HG03457 (cell line): ENCODE data around the gene SYNGR3.
A peak's percentile ranks its signal among the peaks of the same experiment; 100 is the strongest.
"Not testable (repeated sequence)": the region's sequence is repeated elsewhere in the genome, so short reads cannot be mapped to it uniquely, and the experiment has no call there.

Experiments
- ATAC-seq: cut with Tn5 transposase; IDR thresholded peaks from one replicate; pipeline ENCODE4 v1.9.1; 2021; ENCODE audit warnings: moderate number of reproducible peaks; ENCODE audit not compliant: unreplicated experiment

The SYNGR3 gene, protein sequence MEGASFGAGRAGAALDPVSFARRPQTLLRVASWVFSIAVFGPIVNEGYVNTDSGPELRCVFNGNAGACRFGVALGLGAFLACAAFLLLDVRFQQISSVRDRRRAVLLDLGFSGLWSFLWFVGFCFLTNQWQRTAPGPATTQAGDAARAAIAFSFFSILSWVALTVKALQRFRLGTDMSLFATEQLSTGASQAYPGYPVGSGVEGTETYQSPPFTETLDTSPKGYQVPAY

DNA sequence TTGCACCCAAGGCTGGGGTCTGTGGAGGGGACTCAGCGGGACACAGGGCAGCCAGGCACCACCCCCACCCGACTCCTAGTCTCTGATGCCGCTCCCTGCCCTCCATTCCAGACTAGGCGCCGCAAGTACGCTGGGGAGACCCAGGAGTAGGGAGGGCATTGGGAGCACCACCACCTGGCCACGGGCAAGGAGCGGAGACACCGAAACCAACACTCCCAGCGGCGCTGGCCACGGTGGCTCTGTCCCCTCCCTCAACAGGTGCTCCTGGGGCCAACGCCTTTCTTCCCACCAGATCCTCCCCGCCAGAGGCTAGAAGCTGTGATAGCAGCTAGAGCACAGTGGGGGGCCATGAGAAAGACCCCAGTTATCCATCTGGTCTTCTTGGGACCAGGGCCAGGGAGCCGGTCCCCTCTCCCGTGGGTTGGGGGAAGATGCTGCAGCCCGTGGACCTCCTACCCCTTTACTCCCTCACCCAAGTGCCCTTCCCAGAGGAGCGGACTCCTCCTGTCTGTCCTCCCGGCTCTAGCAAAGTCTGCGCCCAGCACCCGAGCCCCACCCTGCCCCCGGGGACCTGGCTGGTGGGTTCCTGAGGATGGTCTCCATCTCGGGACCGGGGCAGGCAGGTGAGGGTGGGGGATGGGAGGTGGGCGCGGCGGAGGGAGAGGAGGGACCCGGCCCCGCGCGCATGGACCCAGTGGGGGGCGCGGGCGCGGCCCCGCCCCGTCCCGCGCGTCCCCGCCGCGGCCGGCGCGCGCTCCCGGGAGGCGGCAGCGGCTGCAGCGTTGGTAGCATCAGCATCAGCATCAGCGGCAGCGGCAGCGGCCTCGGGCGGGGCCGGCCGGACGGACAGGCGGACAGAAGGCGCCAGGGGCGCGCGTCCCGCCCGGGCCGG lies at the start of gene SYNGR3:
Gene SYNGR3 (plus strand): TSS at position 762 of the 892 bp plus-strand sequence. CDS start 133 bp downstream, outside the sequence.
- no peak for ATAC-seq

DNA sequence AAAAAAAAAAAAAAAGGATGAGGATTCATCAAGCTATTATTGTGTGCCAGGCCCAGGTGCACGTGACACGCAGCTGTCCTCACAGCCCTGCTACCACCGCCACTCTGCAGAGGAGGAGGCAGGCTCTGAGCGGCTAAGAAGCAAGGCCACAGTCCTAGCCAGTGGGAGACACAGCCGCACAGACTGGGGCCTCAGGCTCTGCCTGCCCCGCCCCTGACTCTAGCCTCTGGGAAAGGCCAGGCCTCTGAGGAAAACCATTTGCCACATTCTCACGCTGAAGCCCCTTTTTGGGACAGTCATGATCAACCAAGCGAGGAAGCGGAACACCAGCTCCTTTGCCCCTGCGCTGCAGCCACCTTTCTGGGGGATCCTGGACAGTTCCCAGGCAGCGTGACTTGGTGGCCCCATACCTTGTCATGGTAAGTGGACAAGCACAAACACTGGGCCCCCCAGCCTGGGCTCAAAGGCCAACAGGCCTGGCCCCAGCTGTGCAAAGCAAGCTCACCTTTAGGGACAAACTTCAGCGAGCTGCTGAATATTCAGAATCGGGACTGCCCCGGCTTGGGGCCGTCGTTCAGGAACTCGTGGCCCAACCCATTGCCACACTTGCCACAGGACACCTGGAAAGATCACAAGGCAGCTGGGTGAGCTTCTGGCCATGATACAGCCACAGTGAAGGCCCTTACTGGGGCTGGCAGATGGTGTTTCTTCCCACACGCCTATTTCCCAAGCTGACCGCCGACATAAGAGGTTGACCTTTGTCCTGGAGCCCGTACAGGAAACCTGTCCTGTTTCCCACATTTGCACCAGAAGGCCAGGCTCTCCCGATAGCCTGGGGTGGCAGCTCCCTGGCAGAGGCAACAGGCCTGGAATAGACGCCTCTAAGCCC lies 49.3 kb upstream of the SYNGR3 start:
- ATAC-seq: no peak

DNA sequence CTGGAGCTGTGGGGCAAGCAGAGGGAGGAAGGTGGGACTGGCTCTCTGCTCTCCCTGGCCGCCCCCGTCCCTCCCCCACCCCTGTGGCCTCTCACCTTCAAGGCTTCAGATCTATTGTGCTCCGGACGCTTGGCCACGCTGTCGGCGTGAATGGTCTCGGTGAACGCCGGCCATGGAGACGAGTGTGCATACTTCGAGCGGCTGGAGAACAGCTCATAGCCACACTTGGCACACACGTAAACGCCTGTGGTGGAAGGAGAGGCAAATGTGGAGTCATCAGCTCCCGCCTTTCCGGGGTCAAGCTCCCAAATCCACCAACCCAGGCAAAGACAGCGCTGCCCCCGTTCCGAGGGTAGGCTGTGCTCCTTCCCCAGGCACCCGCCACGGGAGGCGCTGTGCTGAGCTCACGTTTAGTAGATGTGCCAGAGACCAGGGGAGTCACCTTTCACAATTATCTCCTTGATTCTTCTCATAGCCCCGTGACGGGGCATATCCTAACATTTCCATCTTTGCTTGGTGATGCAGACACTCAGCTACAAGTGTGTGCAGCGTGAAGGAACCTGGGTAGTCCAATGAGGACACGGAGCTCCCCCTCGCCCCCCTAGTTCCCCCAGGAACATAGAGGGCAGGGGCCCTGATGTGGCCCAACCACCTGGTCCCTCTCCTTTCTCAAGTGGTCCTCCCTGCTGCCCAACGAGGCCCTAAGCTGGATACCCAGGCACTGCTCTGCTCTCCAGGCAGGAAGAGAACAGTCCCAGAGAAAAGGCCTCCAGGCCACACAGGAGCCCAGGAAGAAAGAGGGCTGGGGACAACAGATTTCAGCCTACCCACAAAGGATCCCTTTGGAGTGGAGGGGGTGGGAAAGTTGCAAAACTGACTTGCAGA lies 48.4 kb upstream of the SYNGR3 start:
- no peak for ATAC-seq

DNA sequence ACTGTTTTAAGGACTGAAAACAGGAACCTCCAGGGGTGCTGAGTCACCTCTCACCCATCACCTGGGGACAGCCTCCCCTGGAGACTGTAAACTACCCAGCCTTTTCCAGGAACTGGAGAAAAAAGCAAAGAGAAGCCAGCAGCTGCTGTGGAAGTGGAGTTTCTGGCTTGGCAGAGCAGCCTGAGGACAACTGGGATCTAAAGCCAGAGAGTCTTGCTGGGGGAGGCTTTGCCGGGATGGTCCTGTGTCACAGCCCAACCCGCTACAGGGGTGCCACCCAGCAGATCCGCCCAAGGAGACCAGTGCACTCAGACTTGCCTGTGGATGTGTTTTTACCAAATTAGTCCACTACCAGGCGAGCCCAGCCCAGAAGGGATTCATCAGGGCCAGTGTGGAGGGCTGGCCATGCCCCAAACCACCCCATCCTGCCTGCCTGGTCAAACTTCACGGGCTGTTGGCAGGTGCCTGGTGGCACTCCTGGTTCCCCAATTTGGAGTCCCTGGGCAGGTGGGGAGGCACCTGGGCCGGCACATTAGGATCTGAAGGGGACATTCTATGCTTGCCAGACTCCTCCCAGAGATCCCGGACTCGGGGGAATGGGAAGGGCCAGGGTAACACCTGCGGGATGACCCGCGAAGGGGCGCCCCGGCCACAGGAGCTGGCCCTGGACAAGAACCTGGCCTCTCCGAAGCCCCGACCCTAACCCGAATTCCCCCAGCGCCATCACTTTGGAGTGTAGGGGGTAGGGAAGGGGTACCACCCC lies 47.5 kb upstream of the SYNGR3 start:
- no peak for ATAC-seq

DNA sequence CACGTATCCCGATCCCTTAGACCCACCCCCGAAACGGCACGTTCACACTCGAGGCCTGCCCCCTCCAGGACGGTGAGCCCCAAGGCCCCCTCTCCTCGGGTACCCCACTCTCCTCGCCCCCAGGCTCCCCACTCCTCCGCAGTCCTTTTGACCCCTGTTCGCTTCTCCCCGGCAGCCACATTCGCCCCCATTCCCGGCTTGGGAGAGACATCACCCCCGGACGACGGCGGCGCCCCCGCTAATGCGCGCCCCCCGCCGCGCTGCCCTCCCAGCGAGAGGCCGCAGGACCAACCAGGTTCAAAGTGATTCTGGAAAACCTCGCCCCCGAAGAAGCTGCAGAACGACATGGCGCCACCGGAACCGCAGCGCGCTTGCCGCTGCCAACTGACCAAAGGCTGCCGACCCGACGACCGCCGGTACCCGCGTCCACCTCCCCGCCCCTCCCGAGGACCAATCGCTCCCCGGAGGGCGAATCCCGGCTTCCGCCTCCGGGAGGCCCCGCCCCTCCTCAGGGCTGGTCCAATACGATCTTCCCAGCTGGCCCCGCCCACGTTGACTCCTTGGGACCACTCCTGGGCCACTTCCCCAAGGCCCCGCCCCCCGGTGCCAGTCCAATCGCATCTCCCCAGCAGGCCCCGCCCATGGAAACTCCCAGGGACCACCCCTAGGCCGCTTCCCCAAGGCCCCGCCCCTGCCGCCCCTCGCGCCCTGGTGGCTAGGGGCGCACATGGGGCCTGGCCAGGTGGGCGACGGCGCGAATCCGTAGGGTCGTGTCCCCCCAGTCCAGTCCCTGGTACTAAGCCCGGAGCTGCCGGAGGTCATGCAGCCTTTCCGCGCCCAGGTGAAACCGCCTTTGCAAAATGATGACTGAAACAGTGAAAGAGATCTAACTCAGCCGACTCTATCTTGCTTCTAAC lies 46.7 kb upstream of the SYNGR3 start, which contains the start of gene MSRB1:
Gene MSRB1 (minus strand): TSS at position 390 of the 917 bp plus-strand sequence. CDS start 43 bp downstream, at position 347.
- ATAC-seq: peak; percentile 84

DNA sequence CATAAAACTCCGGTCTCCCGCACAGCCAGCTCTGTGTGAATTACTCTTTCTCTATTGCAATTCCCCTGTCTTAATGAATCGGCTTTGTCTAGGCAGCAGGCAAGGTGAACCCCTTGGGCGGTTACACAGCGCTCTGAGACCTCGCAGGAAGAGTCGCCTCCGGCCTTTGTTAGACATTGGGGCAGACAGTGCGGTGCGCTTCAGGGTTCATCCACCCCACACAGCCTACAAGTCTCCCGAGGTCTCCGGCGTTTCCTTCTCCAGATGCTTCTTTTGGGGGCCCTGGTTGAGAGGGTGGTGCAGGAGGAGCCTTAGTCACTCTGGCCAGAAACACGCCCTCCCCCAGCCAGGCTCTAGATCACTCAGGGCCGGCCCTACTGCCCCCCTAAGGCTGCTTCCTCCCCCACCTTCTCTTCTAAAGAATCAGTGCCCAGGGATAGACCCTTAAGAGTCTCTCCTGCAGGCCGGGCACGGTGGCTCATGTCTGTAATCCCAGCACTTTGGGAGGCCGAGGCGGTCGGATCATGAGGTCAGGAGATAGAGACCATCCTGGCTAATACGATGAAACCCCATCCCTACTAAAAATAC lies 45.1 kb upstream of the SYNGR3 start:
- no peak for ATAC-seq

DNA sequence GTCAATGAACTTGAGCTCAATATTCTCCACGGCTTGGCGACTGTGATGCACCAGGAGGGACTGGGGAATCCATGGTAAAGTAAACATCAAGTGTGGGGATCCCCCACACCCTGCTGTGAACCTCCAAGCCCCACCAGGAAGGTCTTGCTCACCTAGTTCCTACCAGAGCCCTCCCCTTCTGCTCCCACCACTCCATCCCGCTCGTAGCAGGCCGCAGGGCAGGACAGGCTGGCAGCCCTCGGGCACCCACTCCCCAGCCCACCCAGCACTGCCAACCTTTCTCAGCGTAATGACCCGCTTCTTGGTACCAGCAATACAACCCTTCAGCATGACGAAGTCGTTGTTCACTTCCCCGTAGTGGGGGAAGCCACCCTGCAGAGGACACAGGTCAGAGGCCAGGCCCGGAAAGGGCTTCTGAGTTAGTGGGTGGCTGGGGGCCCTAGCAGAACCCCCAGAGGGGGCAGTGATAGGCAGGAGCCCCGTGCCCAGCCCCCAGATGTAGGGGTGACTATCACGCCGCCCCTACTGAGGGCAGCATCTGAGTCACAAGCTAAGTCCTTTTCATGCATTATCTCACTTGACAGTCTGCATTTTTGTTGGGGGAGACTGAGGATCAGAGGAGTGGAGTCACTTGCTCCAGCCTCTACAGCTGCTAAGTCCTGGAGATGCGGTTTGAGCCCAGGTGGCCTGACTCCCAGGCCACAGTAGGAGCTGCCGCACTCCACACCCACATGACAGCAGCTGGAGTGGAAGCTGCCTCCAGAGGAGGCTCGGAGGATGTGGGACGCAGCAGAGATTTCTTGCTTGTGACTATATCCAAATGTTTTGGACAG lies 44.0 kb upstream of the SYNGR3 start:
- ATAC-seq: no peak

DNA sequence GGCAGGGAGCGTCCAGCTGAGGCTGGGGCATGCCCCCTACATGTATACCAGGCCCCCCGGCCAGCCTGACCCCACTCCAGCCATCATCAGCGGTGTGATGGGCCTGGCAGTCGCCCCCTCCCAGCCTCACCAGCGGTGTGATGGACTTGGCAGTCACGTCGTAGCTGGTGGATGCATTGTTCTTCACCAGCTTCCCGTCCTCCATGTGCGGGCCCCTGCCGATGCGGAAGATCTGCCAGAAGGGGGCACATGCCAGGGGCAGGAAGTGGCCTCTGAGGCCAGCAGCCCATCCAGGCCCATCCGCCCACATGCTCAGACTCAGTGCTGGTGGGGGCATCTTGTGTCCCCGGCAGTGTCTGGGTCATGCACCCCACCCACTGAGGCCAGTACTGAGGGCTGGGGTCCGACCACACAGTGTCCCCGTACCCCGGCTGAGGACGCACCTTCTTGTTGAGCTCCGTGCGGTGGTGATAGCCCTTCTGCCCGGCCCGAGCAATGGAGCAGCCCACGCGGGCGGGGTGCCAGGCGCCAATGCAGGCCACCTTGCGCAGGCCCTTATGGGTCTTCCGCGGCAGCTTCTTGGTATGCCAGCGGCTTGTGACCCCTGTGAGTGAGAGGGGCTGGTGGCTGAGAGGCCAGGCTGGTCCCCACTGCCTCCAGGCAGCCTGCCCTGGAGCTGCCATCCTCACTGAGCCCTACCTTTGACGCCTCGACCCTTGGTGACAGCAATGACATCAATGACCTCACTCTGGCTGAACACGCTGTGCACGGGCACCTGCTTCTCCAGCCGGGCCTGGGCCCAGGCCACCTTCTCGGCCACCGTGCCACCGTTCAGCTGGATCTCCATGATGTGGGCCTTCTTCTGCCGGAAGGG lies 43.0 kb upstream of the SYNGR3 start:
- no peak for ATAC-seq

DNA sequence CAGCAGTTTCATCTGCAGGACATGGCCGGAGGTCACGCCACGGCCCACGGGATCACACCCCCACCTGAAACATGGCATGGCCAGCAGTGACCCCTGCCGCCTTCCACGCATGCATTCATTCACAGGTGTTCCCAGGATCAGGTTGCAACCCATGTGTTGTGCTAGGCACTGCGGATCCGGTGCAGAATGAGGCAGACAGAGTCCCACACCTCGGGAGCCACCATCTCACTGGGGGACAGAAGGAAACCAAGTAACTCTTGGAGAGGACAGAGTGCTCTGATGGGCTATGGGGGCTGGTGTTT lies 42.5 kb upstream of the SYNGR3 start:
- ATAC-seq: no peak

DNA sequence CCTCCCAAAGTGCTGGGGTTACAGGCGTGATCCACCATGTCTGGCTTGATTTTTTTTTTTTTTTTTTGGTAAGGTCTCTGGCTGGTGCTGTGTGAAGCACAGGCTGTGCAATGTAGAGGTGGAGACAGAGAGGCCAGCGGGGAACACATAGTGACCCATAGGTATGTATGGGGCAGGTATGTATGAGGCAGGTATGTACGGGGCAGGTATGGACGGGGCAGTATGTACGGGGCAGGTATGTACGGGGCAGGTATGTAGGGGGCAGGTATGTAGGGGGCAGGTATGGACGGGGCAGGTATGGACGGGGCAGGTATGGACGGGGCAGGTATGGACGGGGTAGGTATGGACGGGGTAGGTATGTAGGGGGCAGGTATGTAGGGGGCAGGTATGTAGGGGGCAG lies 40.3 kb upstream of the SYNGR3 start:
- ATAC-seq: no peak

DNA sequence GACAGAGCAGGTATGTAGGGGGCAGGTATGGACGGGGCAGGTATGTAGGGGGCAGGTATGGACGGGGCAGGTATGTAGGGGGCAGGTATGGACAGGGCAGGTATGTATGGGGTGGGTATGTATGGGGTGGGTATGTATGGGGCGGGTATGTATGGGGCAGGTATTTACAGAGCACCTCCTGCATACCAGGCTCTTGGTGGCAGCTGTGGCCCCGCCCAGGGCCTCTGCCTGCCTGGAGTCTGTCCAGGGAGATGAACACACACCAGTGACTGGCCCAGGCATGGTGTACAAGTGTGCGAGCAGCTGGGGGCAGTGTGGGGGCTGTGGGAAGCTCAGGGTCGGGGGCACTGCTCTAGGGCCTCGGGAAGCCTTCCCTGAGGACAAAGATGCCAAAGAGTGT lies 39.7 kb upstream of the SYNGR3 start:
- no peak for ATAC-seq

DNA sequence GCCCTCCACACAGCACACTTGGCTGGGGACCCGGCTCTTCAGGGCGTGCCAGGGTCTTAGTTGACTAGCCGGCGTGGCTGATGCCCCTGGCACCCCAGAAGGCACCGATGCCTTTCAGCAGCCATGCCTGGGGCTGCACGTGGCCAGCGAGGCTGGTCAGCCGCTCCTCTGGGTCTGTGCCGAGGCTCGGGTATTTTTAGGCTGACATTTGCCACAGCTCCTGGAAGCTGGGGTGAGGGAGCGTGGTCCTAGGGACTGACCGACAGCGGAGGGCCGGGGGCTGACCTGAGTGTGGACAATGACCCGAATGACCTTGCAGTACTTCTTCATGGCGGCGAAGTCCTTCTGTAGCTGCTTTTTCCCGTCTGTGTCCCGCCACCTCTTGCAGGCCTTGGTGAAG lies 39.2 kb upstream of the SYNGR3 start:
- ATAC-seq: no peak

DNA sequence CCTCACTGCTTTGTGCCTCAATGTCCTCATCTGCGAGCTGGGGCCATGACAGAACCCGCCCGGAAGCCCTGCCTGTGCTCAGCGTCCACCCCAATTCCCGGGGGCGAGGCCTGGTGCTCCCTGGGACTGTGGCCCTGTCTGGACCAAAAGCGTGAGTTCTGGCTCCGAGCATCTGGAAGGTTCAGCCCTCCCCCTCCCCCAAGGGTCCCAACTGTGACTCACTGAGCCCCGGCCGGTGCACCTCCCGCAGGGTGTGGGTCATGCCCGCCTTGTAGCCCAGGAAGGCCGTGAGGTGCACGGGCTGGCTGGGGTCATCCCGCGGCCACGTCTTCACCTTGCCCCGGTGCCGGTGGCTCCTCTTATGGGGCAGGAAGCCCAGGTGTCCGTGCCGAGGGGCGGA lies 36.0 kb upstream of the SYNGR3 start:
- no peak for ATAC-seq

DNA sequence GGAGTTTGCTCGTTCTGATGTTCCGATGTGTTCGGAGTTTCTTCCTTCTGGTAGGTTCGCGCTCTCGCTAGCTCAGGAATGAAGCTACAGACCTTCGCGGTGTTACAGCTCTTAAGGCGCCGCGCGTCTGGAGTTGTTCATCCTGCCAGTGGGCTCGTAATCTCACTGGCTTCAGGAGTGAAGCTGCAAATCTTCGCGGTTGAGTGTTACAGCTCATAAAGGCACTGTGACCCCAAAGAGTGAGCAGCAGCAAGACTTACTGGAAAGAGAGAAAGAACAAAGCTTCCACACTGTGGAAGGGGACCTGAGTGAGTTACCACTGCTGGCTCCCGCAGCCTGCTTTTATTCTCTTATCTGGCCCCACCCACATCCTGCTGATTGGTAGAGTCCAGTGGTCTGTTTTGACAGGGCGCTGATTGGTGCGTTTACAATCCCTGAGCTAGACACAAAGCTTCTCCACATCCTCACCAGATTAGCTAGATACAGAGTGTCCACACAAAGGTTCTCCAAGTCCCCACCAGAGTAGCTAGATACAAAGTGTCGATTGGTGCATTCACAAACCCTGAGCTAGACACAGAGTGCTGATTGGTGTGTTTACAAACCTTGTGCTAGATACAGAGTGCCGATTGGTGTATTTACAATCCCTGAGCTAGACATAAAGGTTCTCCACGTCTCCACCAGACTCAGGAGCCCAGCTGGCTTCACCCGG lies 32.2 kb upstream of the SYNGR3 start:
- not testable (repeated sequence) for ATAC-seq

DNA sequence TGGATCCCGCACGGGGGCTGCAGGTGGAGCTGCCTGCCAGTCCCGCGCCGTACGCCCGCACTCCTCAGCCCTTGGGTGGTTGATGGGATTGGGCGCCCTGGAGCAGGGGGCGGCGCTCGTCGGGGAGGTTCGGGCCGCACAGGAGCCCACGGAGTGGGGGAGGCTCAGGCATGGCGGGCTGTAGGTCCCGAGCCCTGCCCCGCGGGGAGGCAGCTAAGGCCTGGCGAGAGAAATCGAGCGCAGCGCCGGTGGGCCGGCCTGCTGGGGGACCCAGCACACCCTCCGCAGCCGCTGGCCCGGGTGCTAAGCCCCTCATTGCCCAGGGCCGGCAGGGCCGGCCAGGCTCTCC lies 31.7 kb upstream of the SYNGR3 start:
- ATAC-seq: not testable (repeated sequence)

DNA sequence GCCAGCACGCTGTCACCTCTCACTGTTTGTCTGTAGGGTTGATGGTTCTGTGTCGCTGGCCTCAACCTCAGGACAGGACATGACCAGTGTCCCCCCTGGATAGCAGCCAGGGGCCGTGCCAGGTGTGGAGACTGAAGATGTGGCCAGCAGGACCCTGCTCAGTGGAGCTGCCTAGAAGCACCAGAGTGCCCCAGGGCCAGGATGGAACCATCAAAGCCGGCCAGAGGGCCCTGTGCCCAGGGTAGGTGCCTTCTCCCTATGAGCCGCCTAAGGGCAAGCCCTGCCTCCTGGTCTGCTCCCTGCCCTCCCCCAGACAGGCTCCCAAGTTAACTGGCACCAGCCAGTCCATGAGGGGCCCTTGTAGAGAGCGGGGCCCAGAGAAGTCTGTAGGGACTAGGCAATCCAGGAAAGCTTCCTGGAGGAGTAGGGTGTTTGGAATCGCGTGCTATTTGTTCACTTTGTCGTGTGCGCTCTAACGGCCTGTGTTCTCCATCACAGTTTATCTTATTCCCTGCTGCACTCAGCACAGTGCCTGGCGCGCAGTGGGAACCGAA lies 31.0 kb upstream of the SYNGR3 start:
- ATAC-seq: no peak
